A172 (cell line): ENCODE results near the gene MICU2. TPM values are rescaled to one million over a fixed set of nuclear protein-coding genes. Genes with fewer than 3 reads are reported as not detected.

ENCODE experiments used
- DNase-seq: peaks from one replicate; pipeline ENCODE4 v3.0.0-alpha.2; 2015; ENCODE audit warnings: low spot score
- total RNA-seq: library from RNA; depleted of rRNA; stranded (reverse); fragments of >200 nt; shearing (Covaris generic); gene quantifications from 2 replicates; pipeline ENCODE4 v1.2.3, GENCODE V29; 2014

The MICU2 gene
- total RNA-seq, 1 experiment from 2014 or later = 79.3 TPM

DNA sequence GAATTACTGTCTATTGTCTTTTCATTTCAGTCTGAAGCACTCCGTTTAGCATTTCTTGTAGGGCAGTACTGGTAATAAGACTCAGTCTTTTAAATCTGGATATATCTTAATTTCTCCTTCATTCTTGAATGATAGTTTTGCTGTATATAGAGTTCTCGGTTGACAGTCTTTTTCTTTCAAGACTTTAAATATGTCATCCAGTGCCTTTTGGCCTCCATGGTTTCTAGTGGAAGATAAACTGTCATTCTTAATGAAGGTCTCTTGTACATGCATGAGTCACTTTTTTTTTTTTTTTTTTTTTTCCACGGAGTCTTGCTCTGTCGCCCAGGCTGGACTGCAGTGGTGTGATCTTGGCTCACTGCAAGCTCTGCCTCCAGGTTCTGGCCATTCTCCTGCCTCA lies 117.6 kb downstream of the MICU2 start:
- DNase-seq = no peak

DNA sequence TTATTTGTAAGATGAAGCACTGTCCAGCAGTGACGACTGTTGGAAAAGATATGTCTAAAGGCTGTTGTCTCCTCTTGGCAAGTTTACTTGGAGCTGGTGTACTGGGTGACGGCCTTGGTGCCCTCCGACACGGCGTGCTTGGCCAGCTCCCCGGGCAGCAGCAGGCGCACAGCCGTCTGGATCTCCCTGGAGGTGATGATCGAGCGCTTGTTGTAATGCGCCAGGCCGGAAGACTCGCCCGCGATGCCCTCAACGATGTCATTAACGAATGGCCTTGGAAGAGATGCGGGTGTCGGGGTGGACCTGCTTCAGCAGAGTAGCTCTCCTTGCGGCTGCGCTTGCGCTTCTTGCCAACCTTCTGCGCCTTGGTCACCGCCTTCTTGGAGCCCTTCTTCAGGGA lies 120.2 kb downstream of the MICU2 start:
- no peak for DNase-seq

DNA sequence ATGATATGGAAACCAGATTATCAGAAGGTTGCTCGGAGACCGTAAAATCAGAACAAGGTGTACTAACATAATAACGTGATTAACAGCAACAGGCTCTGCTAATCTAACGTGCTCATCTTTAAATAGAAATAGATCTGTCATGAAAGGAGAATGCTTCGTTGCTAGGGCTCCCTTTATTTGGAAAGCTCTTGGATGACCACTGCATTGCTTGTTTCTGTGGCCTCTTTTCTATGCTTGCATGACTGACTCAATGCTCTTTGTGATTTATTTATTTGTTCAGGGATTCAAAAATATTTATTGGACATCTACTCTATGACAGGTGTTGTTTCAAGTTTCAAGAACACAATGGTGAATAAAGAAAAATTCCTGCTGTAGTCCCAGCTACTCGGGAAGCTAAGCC lies 122.6 kb downstream of the MICU2 start:
- no peak for DNase-seq

DNA sequence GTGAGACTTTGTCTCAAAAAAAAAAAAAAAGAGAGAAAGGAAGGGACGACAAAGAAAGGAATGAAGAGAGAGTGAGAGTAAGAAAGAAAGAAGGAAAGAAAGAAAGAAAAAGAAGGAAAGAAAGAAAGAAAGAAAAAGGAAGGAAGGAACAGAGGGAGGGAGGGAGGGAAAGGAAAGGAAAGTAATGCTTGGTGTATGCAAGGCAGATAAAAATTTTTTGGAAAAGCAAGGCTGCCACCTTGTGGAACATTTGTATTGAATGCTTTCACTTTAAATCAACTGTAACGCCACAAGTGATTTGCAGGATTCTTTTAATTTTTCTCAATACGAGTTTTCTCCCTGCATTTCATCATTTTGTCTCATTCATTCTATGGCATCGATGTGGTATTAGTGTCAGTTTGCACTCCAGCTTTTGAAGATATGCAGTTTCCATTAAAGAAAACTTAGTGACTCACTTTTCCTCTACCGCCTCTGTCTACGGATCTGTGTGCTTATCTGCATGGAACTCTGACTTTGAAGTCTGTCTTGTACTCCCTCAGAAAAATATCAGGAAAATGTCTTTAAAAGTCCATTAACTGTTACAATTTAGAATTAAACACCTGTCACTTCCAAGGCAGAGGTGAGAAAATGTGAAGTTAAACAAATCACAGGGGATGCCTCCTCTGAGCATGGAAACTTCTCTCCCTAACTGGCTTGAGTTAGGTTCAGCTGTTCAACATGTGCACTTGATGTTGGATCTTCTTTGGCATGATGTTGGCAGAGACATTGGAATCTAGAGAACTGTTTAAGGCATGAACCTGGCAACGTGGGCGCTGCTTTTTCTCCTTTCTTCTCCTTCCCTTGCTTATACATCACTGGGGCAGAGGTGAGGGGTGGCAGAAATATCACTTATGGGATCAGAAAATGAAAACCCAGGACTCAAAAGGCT lies 124.8 kb downstream of the MICU2 start:
- peak; percentile 80 for DNase-seq

DNA sequence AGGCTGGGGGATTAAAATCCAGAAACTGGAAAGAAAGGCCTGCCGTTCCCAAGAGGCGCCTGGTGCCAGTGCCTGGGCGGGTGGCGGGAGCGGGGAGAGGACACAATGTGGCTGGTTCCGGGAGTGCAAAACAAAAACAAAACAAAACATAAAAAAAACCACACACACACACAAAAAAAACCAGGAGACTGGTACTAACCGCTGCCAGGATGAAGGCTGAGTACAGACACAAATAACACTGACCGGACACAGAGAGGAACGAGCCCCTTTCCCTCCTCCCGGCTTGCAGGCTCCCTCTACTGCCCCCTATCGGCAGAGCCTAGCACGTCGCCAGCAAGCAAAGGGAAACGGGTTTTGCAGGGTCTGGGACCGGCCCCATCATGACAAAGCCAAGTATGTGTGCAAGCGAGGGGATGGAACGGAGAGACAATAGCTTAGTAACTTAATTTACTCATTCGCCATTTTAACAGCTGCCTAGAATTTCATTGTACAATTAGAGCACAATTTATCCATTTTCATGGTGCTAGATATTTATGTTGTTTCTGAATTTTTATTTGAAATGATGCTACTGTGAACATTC lies 127.0 kb downstream of the MICU2 start:
- peak; percentile 43 for DNase-seq

DNA sequence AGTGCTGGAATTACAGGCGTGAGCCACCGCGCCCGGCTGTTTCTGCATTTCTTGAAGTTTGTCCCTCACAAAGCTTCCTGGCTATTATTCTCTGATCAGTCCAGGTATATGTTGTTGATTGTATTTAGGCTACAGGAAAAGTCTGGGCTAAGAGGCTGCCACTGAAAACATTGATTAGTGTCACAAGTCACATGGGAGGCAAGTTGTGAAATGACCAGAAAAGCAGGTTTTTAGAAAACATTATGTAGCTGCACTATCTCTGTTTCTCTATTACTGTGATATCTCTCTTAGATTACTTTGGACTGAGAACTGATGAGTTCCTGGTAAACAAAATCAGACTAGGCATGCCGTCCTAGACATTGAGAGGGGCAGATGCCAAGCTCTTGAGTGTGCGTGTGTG lies 128.9 kb downstream of the MICU2 start:
- no peak for DNase-seq

DNA sequence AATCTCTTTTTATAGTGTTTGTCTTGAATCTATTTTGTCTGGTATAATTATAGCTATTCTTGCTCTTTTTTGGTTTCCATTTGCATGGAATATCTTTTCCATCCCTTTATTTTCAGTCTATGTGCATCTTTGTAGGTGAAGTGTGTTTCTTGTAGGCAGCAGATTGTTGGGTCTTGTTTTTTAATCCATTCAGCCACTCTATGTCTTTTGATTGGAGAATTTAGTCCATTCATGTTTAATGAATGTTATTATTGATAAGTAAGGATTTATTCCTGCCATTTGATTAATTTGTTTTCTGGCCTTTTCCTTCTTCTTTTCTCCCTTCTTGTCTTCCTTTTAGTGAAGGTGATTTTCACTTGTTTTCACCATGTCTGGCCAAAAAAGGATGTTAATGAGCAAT lies 133.2 kb downstream of the MICU2 start:
- no peak for DNase-seq

DNA sequence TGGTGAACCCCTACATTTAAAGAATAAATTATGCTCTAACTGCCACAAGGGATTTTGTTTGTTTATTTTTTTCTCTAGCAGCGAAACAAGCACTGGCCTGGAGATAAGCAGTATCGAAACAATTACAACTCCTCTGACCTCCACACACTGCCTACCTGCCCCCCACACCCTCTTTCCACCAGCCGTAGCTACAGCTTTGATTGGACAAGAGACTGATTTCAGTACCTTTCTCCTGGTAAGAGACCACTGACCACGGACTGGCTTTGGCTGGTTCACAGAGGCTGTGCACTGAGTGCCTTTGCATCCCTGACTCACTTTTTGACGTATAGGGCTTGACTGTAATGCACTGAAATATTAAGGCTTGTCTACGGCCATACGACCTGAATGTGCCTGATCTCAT lies 137.4 kb downstream of the MICU2 start:
- DNase-seq = no peak

DNA sequence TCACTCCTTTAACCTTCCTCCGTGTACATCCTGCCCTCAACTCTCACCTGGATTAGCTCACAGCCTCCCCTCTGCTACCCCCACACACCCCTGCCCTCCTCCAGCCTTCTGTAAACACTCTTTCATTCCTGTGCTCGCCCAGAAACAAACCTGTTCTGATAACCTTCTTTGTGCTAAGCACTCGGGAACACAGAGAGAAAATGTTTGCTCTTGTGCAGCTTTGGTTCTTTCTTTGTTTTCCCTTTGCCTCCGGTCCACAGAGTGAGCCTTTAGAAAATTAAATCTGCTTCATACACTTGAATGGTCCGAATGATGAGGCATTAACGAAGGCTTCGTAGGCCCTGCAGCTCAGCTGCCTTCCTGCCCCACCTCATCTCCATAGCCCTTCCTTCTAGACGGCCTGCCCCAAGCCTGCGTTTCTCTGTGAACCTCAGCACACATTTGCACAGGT lies 138.2 kb downstream of the MICU2 start:
- DNase-seq = no peak

DNA sequence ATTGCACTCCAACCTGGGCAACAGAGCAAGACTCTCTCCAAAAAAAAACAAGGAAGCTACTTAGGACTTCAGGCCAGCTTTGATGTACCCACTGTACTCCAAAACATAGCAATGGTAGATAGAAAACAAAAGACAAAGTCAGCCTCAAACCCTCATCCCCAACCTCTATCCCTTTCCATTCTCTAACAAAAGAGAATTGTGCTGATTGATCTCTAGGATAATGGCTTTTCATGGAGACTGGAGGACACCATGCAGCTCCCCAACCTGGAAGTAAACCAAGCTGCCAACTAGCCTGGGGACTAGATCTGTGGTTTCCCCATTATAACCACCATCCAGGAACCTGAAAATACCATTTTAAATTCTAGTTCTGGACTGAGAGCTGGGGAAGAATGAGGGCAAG lies 140.5 kb downstream of the MICU2 start:
- no peak for DNase-seq

DNA sequence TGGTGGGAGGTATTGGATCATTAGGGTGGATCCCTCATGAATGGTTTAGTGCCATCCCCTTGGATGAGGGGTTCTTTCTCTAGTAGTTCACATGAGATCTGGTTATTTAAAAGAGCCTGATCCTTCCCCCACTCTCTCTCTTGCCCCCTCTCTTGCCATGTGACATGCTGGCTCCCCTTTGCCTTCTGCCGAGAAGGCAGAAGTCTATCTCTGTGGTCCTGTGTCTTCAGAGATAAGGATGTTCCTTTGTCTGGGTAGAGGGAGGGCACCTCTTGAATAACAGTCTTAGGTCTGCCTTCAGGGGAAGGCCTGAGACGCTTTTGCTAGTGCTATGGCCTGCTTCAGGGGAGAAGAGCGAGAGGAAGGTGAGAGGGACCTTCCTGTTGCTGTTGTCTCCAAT lies 142.8 kb downstream of the MICU2 start:
- no peak for DNase-seq

DNA sequence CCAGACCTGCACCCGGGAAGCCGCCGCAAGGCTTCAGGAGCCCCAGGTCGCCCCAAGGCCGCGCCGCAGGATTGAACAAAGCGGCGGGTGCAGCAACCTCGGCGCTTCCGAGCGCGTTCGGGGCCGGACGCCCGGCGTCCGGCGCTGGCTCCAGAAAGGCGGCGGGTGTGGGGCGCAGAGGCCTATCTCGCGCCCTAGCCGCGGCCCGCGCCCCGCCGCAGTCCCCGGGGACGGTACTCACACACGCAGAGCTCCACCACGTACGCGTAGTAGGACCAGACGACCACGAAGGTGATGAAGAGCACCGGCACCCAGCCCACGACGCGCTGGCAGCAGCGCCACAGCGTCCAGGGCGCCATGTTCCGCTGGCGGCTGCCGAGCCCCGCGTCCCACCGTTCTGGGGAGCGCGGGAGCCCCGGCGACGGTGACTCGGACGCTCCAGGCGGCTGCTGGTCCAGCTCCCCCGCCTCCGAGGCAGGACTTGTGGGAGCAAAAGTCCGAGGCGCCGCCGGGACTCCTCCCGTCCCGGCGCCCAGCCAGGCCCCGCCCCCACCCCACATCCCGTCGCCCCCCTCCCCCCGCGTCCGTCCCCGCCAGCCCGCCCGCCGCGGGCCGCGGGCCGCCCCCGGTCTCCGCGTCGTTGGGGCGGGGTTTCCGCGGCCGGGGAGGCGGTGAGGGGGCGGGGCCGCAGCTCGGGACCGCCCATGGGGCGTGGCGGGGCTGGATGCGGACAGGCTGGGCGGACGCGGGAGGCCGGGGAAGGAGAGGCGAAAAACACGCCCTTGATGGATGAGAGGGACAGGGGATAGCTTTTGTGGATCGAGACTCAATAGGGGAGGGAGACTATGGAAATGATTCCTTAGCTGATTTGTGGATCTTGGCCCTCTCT lies 144.9 kb downstream of the MICU2 start, which contains the start of gene ZDHHC20:
Gene ZDHHC20 (minus strand): TSS at position 491 of the 889 bp plus-strand sequence. CDS start 132 bp downstream, at position 359.
- DNase-seq = peak; percentile 59

DNA sequence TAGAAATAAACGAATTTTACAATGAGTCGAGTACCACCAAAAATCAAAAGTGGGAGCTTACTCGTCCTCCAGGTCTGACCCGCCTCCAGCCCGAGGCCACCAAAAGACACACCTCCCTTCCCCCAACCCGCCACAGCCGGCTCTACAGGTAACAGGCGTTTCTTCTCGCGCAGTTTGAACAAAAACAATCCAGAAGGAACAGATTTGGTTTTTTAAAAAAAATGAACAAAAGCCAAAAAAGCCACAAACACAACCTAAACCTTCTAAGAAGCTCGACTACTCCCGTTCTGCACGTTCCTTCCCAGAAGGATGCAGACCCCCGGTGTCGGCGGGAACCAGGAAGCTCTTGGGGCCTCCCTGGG lies 145.5 kb downstream of the MICU2 start:
- peak; percentile 17 for DNase-seq

DNA sequence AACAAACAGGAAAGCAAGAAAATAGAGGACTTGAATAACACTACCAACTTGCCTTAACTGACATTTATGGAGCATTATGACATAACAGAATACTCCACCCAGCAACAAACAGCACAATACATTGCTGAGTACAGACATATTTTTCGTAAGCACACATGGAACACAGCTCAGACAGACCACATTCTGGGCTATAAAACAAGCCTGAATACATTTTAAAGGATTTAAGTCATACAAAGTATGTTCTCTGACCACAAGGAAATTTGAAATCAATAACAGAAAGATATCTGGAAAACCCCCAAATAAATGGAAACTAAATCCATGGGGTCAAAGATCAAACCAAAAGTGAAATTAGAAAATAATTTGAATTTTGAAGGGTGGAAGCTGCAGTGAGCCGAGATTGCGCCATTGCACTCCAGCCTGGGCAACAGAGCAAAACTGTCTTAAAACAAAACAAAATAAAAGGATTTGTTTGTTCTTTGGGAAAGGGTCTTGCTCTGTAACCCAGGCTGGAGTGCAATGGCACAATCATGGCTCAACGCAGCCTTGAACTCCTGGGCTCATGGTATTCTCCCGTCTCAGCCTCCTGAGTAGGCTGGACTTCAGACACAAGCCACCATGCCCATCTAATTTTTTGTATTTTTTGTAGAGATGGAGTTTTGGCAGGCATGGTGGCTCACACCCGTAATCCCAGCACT lies 150.4 kb downstream of the MICU2 start:
- no peak for DNase-seq

DNA sequence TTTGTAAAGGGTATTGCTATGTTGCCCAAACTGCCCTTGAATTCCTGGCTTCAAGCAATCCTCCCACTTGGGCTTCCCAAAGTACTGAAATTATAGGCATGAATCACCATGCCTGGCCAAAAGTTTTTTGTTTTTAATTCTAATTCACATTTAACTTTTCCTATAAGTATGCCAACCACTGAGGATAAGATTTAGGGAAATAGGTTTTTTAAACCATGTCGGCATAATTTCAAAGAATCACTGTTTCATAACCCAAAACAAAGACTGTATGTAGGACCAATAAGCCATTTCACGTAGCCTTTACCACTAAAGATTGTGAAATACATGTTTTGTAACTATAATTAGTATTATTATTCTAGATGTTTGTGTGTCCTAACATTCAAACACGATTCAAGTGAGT lies 153.0 kb downstream of the MICU2 start:
- DNase-seq = no peak

DNA sequence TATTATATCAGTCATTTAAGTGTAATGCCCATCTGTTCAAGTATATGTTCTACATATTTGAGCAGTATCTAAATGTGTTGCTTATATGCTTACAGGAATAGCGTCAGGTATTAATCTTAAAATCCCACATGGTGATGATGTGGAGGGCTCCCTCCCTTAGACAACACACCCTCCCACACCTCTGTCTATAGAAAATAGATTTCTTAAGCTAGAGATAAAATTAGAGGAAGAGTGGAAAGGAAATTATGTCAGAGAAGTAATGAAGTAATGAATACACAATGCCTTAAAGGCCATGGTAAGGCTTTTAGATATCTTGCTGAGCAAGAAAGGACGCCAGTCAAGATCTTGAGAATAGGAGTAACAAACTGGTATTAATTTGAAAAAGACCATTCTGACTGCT lies 157.3 kb downstream of the MICU2 start:
- no peak for DNase-seq

DNA sequence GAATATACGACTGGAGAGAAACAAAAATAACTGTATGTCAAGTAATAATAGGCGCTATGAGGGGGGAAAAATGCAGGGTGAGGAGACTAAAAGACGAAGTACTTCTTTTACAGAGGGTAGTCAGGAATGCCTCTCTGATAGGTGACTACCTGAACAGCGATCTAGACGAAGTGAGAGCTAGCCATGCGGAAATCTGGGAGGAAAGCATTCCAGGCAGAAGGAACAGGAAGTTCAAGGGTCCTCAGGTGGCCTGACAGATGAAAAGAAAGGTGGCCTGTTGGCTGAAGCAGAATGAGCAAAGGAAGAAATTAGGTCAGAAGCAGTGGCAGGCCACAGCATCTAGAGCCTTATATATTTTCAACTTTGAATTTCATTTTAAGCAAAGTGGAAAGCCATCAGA lies 158.2 kb downstream of the MICU2 start:
- no peak for DNase-seq

DNA sequence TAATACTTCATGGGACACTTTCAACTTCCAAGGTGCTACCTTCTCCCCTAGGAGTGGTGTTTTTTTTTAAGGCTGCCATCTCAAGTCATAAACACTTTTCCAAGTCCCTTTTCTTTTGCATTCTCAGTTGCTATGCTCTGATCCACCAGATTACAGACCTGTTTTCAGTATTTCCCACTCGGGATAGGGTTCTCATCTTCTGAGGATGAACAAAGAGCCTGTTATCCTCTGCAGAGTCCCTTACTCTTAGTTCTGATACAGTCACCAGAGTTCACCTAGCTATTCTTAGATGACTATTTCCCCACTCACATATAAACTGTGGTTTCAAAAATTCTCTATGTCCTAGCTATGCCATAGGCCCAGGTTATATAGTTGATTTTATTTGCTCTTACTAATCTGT lies 160.8 kb downstream of the MICU2 start:
- DNase-seq = no peak
